B cell (primary cell): ENCODE data around the gene FES. TPM values are rescaled to one million over a fixed set of nuclear protein-coding genes. Genes with fewer than 3 reads are reported as not detected.
"Not testable (repeated sequence)": the region's sequence is repeated elsewhere in the genome, so short reads cannot be mapped to it uniquely, and the experiment has no call there.

Experiments
- ATAC-seq: fragments of 200-7000 bp; cut with Tn5 transposase; one replicate; pipeline ENCODE4 v1.10.0; 2021; ENCODE audit warnings: low read depth, mild to moderate bottlenecking, moderate number of reproducible peaks, moderate library complexity
- CTCF ChIA-PET: fragments of 350-600 bp; sonication (Branson Sonifier 250); formaldehyde crosslinking; loops from one replicate; lab custom pipeline; 2021; ENCODE audit warnings: antibody characterized with exemption, inconsistent platforms; lab: Charles Lee
- POLR2A ChIA-PET: fragments of 350-600 bp; sonication (Branson Sonifier 250); formaldehyde crosslinking; loops from one replicate; lab custom pipeline; 2021; ENCODE audit warnings: antibody characterized with exemption; lab: Charles Lee
- DNase-seq: peaks from one replicate; pipeline ENCODE4 v3.0.0; 2013
- H2AFZ ChIP-seq: 2 replicates; pipeline ENCODE4 v1.6.1; 2012; ENCODE audit warnings: mild to moderate bottlenecking, low read depth, low read length; ENCODE audit not compliant: insufficient read depth, poor library complexity, severe bottlenecking
- H3K27ac ChIP-seq, 2 donors: 1 replicate in 1 of 2; 2 replicates in 1 of 2; pipeline ENCODE4 v1.5.1; 2012 to 2013; ENCODE audit warnings: low read length in 2 of 2, mild to moderate bottlenecking in 2 of 2, moderate library complexity in 1 of 2
- H3K27me3 ChIP-seq, 4 experiments: fragments of 200-600 bp in 1 of 4; sonication (generic) in 1 of 4; replicated peaks in 1 of 4; 1 replicate in 2 of 4; 2 replicates in 2 of 4; pipeline versions ENCODE4 v1.6.1 to v1.7.0; 2013 to 2016; ENCODE audit warnings: low read length in 3 of 4, mild to moderate bottlenecking in 2 of 4, mixed read lengths in 1 of 4, moderate library complexity in 1 of 4; ENCODE audit not compliant: insufficient read depth in 4 of 4, control insufficient read depth in 3 of 4; ENCODE audit errors: control extremely low read depth in 1 of 4
- H3K36me3 ChIP-seq, 2 experiments: replicated peaks in 1 of 2; 1 replicate in 1 of 2; 2 replicates in 1 of 2; pipeline versions ENCODE4 v1.6.1 to v1.7.1; 2013; ENCODE audit warnings: low read length in 1 of 2; ENCODE audit not compliant: insufficient read depth in 2 of 2, control insufficient read depth in 1 of 2; ENCODE audit errors: control extremely low read depth in 1 of 2, extremely low read depth in 1 of 2
- H3K4me1 ChIP-seq, 2 donors: fragments of 200-600 bp in 1 of 2; sonication (generic) in 1 of 2; 1 replicate in 1 of 2; 2 replicates in 1 of 2; pipeline versions ENCODE4 v1.5.1 to v1.6.1; 2013 to 2017; ENCODE audit warnings: low read length in 2 of 2; ENCODE audit not compliant: control insufficient read depth in 2 of 2, insufficient read depth in 2 of 2
- H3K4me2 ChIP-seq: replicated peaks from 2 replicates; pipeline ENCODE3; 2012; ENCODE audit warnings: mild to moderate bottlenecking, low read depth, low read length; ENCODE audit not compliant: poor library complexity, severe bottlenecking
- H3K4me3 ChIP-seq, 5 experiments: fragments of 200-600 bp in 1 of 5; sonication (generic) in 1 of 5; 1 replicate in 3 of 5; 2 replicates in 2 of 5; pipeline versions ENCODE4 v1.5.1 to v1.7.0; 2011 to 2016; ENCODE audit warnings: low read length in 4 of 5, mild to moderate bottlenecking in 4 of 5, low read depth in 2 of 5, control low read depth in 1 of 5, moderate library complexity in 1 of 5; ENCODE audit not compliant: insufficient read depth in 1 of 5; ENCODE audit errors: control extremely low read depth in 1 of 5, extremely low read depth in 1 of 5
- H3K79me2 ChIP-seq: fragments of 200-600 bp; sonication (generic); one replicate; pipeline ENCODE4 v1.6.0; 2016; ENCODE audit warnings: low read length; ENCODE audit not compliant: control insufficient read depth, insufficient read depth
- H3K9ac ChIP-seq: fragments of 200-600 bp; sonication (generic); 2 replicates; pipeline ENCODE4 v1.6.1; 2017; ENCODE audit warnings: mild to moderate bottlenecking, low read length, moderate library complexity
- H3K9me3 ChIP-seq, 3 donors: one replicate each; pipeline versions ENCODE4 v1.6.1 to v1.7.1; 2013; ENCODE audit warnings: low read length in 2 of 3; ENCODE audit not compliant: control insufficient read depth in 2 of 3, insufficient read depth in 1 of 3; ENCODE audit errors: control extremely low read depth in 1 of 3
- H4K20me1 ChIP-seq: 2 replicates; pipeline ENCODE4 v1.6.0; 2012; ENCODE audit warnings: mild to moderate bottlenecking, low read length; ENCODE audit not compliant: insufficient read depth, control insufficient read depth, poor library complexity, severe bottlenecking
- H3K27ac Mint-ChIP-seq: one replicate; pipeline ENCODE4 v1.8.0; 2021; ENCODE audit warnings: mixed read lengths
- H3K27me3 Mint-ChIP-seq: one replicate; pipeline ENCODE4 v1.8.0; 2021; ENCODE audit warnings: mixed read lengths
- H3K4me1 Mint-ChIP-seq: one replicate; pipeline ENCODE4 v1.8.0; 2021; ENCODE audit warnings: mixed read lengths
- H3K4me3 Mint-ChIP-seq: one replicate; pipeline ENCODE4 v1.8.0; 2021; ENCODE audit warnings: mixed read lengths
- H3K9me3 Mint-ChIP-seq: one replicate; pipeline ENCODE4 v1.8.0; 2022; ENCODE audit warnings: mixed read lengths; ENCODE audit not compliant: insufficient read depth
- CTCF ChIP-seq: fragments of 200-600 bp; IDR thresholded peaks from one replicate; pipeline ENCODE4 v1.8.0; 2022; ENCODE audit warnings: antibody characterized with exemption, mild to moderate bottlenecking
- EZH2 ChIP-seq: IDR thresholded peaks from 2 replicates; pipeline ENCODE4 v1.6.1; 2012; ENCODE audit warnings: borderline replicate concordance, low read depth, mild to moderate bottlenecking, moderate library complexity, low read length; ENCODE audit not compliant: insufficient read depth, poor library complexity, severe bottlenecking
- WGBS: methylation state at CpG from one replicate; pipeline ENCODE4 v1.1.5; 2013; ENCODE audit warnings: missing lambda C conversion rate; ENCODE audit not compliant: insufficient coverage; 5-methylcytosine and 5-hydroxymethylcytosine counted together
- intact Hi-C: fragments of 100-400 bp; cut with micrococcal nuclease; formaldehyde crosslinking; loops from one replicate; pipeline ENCODE4 v1.10.0; 2022
- polyA plus RNA-seq: library from polyadenylated mRNA; depleted of rRNA; stranded (reverse); fragments of >200 nt; gene quantifications from 2 replicates; pipeline ENCODE4 v1.2.3, GENCODE V29; 2012
- total RNA-seq, 2 donors: library from RNA; stranded (reverse); fragments of 120-200 nt in 1 of 2; gene quantifications; 1 replicate in 1 of 2; 2 replicates in 1 of 2; pipeline versions ENCODE4 v1.2.3 to v1.2.4, GENCODE V29; 2013 to 2022

Gene FES
- total and polyA plus RNA-seq, 2 donors (not counting 1 experiment from before 2014, with no cell fraction given), result 23.9 to 31.4 TPM

- ATAC-seq (no peak), DNase-seq (no peak)
- Histone ChIP-seq H2AFZ (no peak overlapping the region), H3K9ac (no peak overlapping the region), H3K79me2 (no peaks in the 10 kb centered on the region), H3K9me3 (no peaks in the 10 kb centered on the region), H3K4me2 (no peak overlapping the region), H3K36me3 (peaks cover 6 to 45% of the 10 kb centered on the region in 2 experiments), H3K27me3 (no peaks in the 10 kb centered on the region), H4K20me1 (no peaks in the 10 kb centered on the region), H3K4me3 (no peak overlapping the region), H3K27ac (no peak overlapping the region), H3K4me1 (no peaks in the 10 kb centered on the region)
- Mint-ChIP-seq H3K4me3 (no peak overlapping the region), H3K9me3 (no peaks in the 10 kb centered on the region), H3K27me3 (no peaks in the 10 kb centered on the region), H3K27ac (no peak overlapping the region), H3K4me1 (no peaks in the 10 kb centered on the region)
- ChIA-PET POLR2A (no interaction called here), CTCF (interaction anchor here (0.8 to 4.6 kb wide), 5 partner anchors 11 to 602 kb away, joined by 3 to 40 read pairs (median 4); partner anchors contain the start of genes HDDC3, MAN2A2 and UNC45A)
- 100% methylated on average over 1 of the region's 4 CpGs for WGBS
- intact Hi-C loops, result no loop called here
- TF ChIP-seq EZH2, result no peak
- no peak for TF ChIP-seq CTCF
These were observed 37.6 kb downstream of the FES start for GRCh38 chr15:90921887-90922286.

- POLR2A ChIA-PET, result interaction anchor here (1.6 kb wide), 1 partner anchor 9 kb away, joined by 5 read pairs; the partner anchor contains the start of gene HDDC3
- H3K27me3 ChIP-seq, H4K20me1 ChIP-seq, H3K9me3 ChIP-seq, H2AFZ ChIP-seq, H3K4me1 ChIP-seq, H3K79me2 ChIP-seq, H3K9ac ChIP-seq, H3K9me3 Mint-ChIP-seq, H3K4me1 Mint-ChIP-seq, H3K27ac ChIP-seq, H3K4me2 ChIP-seq, H3K4me3 Mint-ChIP-seq, ATAC-seq, intact Hi-C loops, DNase-seq, H3K4me3 ChIP-seq, H3K27me3 Mint-ChIP-seq, H3K27ac Mint-ChIP-seq: not testable (repeated sequence)
- H3K36me3 ChIP-seq, result peaks cover 5 to 36% of the 10 kb centered on the region in 2 experiments
- CTCF ChIA-PET, result interaction anchor here (0.9 to 4.6 kb wide), 5 partner anchors 10 to 603 kb away, joined by 3 to 40 read pairs (median 4); partner anchors contain the start of genes HDDC3, MAN2A2 and UNC45A
- WGBS, result 95% methylated on average over 7 of the region's 7 CpGs
These were observed 38.5 kb downstream of the FES start for GRCh38 chr15:90922712-90923322.
